ENCODE data around the gene CEP85L. TPM values are rescaled to one million over a fixed set of nuclear protein-coding genes. Genes with fewer than 3 reads are reported as not detected.

The CEP85L gene
- total and polyA plus RNA-seq, 2 experiments from 2014 or later: 9.1 to 10.1 TPM

GRCh38 chr6:118625833-118626232 is 25.6 kb downstream of the CEP85L start:
- Histone ChIP-seq H3K27ac (ENCODE audit: low read depth) (no peak overlapping the region), H3K79me2 (replicated peaks; ENCODE audit: insufficient read depth) (peaks cover 23% of the 10 kb centered on the region), H3K4me2 (no peak overlapping the region), H3K4me1 (ENCODE audit: insufficient read depth) (peaks cover 12% of the 10 kb centered on the region), H3K9me2 (ENCODE audit: insufficient read depth) (peaks cover 4% of the 10 kb centered on the region; the same call in 1 of the 2 replicates), H3F3A (replicated peaks; ENCODE audit: low read depth) (no peaks in the 10 kb centered on the region), H4K20me1 (replicated peaks; ENCODE audit: insufficient read depth) (no peaks in the 10 kb centered on the region), H3K27me3 (ENCODE audit: insufficient read depth) (no peaks in the 10 kb centered on the region), H3K4me3 (no peak overlapping the region), H3K36me3 (ENCODE audit: insufficient read depth) (peaks cover 6% of the 10 kb centered on the region; the same call in 1 of the 2 replicates), H2AFZ (no peak overlapping the region)
- Mint-ChIP-seq H3K36me3 (ENCODE audit: low read depth) (peaks cover 29% of the 10 kb centered on the region), H3K4me3 (no peak overlapping the region), H3K9me3 (peaks cover 18% of the 10 kb centered on the region; the same call in 2 of the 3 replicates), H3K27me3 (ENCODE audit: insufficient read depth, low read depth, poor library complexity) (peaks cover 3% of the 10 kb centered on the region), H3K4me1 (peaks cover 13% of the 10 kb centered on the region), H3K27ac (no peak overlapping the region)
- TF ChIP-seq CTCF (conservative IDR thresholded peaks at IDR 0.05; ENCODE audit: low read depth in 2 of 2): no peak
- no peak for TF ChIP-seq NANOG (IDR thresholded peaks at IDR 0.05; ENCODE audit: borderline replicate concordance)
- TF ChIP-seq ZNF114 (CRISPR knock-in tag; IDR thresholded peaks at IDR 0.05): no peak
- TF ChIP-seq REST (IDR thresholded peaks at IDR 0.05; ENCODE audit: unreplicated experiment): no peak
- no peak for TF ChIP-seq EZH2phosphoT487 (IDR thresholded peaks at IDR 0.05; ENCODE audit: unreplicated experiment)
- no peak for TF ChIP-seq POLR2AphosphoS5 (IDR thresholded peaks at IDR 0.05; ENCODE audit: low read depth)
- TF ChIP-seq STAT1 (IDR thresholded peaks at IDR 0.05; ENCODE audit: unreplicated experiment): no peak
- no peak for TF ChIP-seq ETS1 (IDR thresholded peaks at IDR 0.05)
- no peak for TF ChIP-seq EZH2 (IDR thresholded peaks at IDR 0.05; ENCODE audit: low read depth, unreplicated experiment)
- no peak for DNase-seq (ENCODE audit: low spot score)
- no peak for ATAC-seq
